ENCODE measurements around the gene THOC6.

The THOC6 gene

DNA sequence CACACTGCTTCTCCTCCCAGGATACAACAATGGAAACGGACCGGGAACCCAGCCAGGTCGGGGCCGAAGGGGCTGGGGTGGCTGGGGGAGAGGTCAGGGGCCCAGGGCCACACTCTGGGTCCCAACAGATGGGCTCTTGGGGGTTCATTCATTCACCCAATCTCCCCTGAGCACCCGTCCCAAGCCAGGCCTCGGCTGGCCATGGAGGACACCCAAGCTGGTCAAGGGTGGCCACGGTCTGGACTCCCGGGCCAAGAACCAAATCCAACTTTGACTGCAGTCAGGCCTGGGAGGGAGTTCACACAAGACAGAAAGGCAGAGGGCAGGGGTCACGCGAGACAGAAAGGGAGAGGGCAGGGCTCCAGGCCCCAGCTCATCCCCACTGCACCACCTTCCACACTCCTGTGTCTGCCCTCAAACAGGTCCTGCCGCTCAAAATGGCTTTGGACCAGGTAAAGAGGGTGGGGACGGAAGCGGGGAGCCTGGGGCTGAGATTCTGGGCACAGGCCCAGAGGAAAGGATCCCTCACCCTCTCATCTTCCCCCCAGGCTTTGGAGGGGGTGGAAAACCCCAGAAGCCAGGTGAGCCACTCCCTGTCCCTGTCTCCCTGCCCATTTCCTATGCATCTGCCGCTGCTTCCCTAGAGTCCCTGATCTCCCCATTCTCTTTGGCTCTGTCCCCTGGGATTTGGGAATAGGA, 31.3 kb upstream of the THOC6 start:
- DNase-seq, result no peak

DNA sequence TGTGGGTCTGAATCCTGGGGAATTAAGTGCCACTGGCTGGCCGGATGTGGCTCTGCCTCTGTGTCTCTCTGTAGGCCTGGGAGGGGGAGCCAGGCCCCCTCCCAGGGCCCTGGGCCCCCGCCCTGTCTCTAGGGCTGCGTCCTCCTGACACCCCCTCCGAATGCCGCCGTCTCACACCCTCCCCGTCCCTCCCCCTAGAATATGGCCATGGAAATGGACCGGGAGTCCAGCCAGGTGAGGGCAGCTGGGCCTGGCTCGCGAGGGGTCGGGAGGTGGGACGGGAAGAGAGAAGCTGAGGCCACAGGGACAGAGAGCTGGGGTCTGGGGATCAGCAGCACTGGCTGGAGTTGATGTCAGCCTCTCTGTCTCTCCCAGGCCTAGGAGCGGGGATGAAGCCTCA, 27.5 kb upstream of the THOC6 start:
- DNase-seq, result no peak

DNA sequence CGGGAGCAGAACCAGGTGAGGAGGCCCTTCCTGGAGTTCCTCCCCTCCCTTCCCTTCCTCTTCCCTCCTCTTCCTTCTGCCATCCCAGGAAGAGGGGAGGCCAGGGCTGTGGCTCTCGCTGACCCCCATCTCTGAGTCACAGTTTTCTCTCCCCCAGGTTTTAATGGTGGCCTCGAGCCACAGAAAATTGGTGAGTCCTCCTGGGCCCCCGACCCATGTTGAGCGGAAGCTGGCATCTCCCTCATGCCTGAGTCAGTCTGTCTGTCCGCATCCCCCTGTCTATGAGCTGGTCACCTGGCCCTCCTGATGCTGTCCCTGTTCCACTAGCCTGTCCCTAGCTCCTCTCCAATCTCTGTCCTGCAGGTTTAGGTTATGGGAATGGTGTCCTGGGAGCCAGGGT, 23.9 kb upstream of the THOC6 start:
- no peak for DNase-seq

DNA sequence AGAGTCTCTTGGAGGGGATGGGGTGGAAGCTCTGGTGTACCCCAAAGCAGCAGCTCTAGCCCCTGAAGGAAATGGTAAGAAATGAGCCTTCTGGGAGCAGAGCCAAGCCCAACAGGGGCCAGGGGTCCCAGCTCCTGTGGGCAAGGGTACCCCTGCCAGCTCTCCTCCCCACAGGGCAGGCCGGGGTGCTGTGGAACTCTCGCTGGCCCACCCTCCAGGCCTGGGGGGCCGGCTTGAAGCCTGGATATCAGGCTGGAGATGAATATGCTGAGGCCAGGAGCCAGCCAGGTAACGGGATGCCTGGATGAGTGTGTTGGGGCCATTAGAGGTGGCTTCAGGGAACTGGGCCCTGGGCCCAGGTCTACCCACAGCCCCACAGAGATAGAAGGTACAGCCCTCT, 23.3 kb upstream of the THOC6 start:
- DNase-seq, result no peak

DNA sequence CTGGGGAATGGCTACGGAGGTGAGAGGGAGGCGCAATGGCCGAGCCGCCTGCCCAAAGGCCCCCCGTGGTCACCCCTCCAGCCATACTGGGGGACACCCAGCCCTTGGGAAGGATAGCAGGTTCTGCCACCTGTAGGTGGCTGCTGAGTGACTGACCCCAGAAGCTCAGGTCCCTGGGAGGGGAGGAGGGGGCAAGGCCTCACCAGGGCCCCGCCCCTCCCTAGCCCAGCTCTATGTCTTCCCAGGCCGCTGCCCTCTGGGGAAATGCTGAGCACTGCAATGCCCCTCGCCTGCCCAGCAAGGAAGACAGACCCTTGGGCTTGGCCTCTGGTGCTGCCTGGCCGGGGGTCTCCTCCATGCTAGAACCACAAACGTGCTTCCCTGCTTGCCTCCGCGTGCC, 22.5 kb upstream of the THOC6 start:
- DNase-seq, result no peak

DNA sequence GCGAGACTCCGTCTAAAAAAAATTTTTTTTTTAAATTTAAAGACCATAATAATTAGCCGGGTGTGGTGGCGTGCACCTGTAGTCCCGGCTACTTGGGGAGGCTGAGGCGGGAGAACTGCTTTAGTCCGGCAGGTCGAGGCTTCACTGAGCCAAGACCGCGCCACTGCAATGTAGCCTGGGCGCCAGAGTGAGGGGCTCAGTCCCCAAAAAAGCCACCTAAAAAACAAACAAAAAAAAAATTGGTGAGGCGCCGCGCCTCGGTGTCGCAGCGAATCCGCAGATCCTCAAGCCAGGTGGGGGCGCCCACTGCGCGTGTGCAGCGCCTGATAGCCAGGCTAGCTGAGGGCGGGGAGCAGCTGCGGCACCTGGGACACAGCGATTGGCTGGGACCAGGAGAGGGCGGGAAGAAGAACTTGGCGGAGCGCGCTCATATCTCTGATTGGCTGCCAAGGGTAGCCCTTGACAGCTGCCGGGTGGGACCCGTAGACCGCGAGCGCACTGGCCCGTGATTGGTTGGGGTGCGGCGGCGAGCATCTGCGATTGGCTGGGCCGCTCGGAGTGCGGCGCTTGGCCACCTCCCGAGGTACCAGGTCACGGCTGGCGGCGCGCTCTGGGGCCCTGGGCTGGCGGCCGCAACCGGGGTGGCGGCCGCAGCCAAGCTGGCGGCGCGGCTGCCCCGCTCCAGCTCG, 20.1 kb upstream of the THOC6 start:
- peak; percentile 99 for DNase-seq

DNA sequence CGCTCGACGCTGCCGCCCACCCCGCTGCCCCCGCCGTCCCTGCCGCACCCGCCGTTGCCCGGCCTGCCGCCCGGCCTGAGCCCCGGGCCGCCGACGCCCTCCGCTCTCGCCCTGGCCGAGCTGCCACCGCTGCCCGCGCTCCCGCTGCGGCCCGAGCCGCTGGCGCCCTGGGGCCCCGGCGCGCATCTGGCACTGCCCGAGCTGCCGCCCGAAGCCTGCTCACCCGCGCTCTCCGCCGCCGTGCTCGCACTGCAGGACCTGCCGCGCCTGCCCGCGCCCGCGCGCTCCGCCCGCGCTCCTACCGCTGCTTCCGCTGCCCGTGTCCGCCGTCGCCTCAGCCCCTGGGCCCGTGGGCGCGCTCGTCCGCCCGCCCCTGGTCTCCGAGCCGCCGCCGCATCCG, 19.5 kb upstream of the THOC6 start:
- DNase-seq, result no peak

DNA sequence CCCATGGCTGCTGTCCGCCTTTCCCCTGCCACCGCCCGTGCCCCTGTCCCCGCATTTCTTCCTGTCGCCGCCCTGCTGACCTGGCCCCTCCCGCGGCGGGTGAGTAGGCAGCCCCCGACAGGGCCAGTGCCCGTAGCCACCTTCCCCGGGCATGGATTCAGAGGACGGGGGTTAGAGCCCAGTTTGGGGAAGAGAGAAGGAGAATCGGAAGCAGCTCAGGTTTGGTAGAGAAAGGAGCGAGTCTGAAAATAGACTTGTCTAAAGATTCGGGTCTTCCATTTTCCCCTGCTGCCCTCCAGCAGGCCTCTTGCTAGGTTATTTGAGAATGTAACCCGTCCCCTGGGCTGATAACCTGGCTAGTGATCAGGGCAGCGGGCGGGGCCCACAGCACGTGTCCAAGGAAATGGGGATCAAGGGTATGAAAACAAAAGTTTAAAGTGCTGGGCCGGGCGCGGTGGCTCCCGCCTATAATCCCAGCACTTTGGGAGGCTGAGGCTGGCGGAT, 19.0 kb upstream of the THOC6 start:
- DNase-seq, result no peak

DNA sequence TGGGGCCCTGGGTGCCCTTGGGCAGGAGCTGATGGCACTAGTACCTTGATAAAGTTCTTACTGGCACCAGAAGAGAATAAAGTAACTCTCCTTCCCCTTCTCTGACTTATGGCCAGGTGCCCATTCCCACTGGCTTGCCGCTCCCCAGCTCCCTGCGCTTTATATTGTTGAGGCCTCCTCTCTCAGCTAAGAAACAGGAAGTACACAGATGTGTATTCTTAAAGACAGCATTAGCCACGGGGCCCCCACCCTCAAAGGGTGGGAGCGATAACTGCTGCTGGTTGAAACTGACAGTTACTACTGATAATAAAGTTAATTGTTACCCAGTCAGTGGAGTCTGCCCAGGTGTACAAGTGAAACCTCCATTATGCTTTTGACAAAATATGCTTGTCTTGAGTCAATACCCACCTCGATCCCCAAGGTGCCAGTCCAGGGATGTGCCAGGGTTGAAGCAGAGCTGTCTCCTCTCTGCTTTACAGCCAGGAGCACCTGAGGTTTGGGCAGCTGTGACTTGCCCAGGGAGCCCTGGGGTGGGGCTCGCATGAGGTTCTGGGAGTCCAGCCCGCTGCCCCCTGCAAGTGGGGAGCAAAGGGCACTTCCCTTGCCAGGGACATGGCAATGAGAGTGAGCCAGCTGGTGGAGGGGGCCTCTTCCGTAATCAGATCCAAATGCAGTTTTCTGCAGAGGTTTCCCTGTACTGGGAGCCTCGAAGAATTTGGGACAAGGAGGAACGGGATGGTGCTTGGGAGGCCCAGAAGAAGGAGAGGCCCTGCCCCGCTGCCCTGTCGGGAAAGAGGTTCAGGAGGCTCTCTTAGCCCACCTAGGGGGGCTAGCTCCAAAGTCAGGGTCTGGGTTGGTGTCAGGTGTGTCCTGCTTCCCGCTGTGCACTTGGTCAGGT, 16.5 kb upstream of the THOC6 start:
- DNase-seq, result no peak

DNA sequence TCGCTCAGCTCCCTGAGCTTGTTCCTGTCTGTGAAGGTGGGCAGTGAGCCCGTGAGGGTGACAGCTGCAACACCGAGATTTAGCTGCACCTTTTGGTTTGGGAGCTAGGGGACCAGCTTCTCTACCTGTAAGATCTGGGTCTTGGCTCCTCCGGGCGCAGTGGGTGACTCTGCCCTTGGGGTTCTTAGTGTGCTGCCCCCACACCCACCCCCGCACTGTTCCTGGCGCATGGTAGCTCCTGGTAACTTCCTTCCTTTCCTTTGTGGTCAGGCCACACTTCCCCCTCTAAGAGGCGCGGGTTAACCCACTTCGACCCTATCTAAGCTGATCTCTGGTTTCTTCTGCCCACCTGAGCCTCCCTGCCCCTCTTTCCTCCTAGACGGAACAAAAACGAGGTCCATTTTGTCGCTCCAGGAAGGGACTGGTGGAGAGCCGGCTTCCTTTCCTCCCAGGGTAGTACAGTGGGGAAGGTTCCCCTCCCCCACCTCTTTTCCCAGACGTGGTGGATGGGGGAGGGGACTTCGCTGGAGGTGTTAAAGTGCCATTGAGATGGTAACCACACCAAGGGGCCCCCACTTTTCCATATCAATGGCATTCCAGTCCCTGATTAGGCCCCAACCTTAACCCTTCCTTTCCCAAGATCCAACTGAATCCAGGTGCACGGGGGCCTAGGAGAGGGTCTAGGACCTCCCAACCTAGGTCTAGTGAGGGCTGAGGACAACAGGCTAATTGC, 15.7 kb upstream of the THOC6 start:
- peak; percentile 31 to 35 for DNase-seq

DNA sequence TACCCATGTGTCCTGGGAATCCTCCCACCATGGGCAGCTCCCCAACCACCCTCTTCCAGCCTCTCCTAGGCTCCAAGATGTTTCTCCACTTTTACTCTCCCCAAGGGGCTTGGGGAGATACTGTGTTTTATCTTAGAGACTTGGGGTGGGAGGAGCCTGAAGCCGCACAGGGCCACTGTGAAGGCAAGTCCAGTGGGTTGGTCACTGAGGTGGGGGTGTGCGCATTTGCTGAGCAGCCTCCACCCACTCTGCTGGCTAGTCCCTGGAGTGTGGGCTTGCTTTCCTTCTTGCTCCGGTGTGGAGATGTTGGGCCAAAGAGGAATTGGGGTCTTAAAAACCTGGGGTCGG, 15.2 kb upstream of the THOC6 start:
- no peak for DNase-seq

DNA sequence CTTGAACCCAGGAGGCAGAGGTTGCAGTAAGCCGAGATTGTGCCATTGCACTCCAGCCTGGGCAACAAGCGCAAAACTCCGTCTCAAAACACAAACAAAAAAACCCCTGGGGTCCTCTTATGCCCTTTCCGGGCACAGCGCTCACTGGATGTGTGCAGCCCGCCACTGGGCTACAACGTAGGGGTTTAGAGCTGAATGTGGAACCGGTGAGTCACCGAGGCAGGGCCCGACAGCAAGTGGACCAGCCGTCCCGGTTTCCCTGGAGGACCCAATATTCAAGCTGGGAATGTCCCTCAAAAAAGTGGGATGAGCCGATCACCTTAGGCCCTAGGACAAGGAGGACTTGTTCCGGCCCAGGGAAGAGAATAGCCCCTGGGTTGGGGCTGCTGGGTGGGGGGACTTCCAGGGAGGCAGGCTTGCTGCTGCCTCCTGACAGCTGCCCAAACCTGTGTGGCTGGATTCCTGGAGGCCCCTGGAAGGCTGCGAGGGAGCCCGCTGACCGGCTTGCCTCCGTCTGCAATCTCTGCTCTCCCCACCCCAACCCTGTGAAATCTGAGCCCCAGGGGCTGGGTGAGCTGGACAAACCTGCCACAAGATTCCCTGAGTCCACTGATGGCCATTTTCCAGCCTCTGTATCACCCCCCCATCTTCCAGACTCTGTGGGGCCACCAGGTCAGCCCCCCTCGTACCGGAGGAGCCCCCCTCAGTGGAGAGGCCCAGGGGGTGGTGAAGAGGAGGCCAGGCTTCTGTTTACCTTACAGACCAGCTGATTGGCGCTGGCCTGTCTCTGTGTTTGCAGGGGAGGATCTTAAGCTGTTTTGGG, 14.1 kb upstream of the THOC6 start:
- DNase-seq, result no peak

DNA sequence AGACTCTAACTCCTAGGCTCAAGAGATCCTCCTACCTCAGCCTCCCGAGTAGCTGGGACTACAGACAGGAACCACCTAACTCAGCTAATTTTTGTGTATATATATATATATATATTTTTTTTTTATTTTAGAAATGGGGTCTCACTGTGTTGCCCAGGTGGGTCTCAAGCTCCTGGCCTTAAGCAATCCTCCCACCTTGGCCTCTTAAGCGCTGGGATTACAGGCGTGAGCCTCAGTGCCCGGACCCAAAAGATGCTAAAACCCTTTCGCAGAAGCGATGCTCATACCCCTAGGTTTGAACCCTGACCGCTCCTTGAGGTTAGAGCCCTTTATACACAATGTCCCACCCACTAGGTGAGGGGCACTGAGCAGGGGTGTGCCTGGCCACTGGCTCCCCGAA, 13.3 kb upstream of the THOC6 start:
- DNase-seq, result no peak

DNA sequence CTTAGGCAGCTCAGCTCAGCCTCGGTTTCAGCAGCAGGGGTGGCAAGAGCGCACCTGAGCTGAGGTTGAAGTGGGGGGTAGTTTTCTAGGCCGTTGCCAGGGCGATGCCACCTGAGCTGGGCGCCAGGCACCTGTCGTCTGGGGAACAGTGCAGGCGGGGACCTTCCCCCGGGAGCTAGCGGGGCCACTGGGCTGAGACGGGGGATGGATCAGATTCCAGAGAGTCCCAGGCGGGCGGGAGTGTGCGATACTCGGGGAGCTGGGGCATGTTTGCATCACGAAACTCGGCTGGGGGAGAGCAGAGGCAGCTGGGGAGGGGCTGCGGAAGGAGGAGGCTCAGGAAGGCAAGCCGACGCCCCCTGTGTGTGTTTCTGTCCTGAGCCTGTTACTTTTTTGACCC, 11.6 kb upstream of the THOC6 start:
- no peak for DNase-seq

DNA sequence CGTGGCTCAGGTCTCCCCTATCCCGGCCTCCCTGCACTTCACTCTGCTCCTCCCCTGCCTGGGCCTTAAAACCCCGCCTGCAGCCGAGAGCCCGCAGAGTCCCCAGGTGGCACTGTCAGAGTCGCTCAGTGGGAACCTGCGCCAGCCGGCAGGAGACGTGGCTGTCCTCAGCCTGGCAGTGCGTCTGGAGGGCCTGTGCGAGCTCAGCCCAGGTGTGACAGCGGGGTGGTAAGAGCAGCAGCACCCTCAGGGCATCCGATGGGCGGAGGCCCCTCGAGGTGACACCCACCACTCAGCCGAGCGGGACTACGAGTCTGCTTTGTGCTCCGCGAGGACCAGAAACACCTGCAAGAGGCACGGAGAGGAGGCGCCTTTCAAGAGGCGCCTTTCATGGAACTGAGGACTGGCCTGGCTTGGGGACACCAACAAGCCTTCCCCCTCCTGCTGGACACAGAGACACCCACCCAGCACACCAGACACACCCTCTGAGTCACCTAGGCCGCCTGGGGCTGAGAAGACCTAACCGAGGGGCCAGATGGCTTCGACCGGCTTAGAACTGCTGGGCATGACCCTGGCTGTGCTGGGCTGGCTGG, 10.9 kb upstream of the THOC6 start, which contains the start of gene CLDN9:
CLDN9 (plus strand) TSS at position 96 of the 593 bp plus-strand sequence; CDS start at position 536, 440 bp downstream.
- DNase-seq, result no peak

DNA sequence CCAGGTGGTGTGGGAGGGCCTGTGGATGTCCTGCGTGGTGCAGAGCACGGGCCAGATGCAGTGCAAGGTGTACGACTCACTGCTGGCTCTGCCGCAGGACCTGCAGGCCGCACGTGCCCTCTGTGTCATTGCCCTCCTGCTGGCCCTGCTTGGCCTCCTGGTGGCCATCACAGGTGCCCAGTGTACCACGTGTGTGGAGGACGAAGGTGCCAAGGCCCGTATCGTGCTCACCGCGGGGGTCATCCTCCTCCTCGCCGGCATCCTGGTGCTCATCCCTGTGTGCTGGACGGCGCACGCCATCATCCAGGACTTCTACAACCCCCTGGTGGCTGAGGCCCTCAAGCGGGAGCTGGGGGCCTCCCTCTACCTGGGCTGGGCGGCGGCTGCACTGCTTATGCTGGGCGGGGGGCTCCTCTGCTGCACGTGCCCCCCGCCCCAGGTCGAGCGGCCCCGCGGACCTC, 10.3 kb upstream of the THOC6 start:
- DNase-seq, result no peak

DNA sequence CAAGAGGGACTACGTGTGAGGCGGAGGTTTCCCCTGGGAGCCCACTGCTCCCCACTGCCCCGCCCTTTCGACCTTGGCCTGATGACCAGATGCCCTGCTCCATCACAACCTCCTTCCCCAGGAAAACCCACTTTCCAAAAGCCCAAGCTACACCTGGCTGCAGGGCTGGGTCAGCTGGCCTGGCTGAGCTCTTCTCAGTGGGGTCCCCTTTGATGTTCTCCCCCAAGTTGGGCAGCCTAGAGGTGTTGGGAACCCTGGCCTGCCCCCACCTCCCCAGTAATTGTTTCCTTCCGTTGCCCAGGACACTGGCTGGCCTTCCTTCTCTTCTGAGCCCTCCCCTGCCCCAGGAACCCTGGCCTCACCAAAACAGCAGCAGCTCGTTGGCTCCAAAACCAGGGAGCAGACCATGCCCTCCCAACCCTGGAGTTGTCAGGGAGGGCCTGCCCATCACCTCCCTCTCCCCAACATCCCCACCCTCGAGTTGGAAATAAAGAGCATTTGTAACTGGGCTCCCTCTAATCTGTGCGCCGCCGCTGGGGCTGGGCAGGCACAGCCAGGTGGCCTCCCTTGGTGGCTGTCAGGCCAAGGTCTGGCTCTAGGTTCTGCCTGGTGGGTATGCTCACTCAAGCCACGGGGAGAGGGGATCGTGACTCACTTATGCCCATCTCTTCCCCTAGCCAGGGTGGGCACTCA, 9.7 kb upstream of the THOC6 start:
- no peak for DNase-seq

DNA sequence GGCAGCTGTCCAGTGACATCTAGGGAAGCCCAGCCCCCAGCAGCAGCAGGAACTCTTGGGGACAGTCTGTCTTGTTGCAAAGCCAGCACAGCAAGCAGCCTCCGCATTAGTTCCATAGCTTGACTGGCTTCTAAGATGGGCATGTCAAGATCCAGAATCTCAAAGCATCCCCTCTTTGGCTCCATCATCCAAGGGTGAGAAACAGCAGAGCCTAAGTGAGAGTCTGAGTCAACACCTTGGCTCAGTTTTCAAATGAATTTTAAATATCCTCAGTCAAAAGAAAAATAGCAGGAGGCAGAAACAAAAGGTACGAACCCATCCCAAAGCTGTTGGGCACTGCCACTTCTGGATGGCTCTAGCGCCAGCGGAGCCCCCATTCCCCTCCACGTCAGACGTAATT, 8.9 kb upstream of the THOC6 start:
- DNase-seq, result no peak

DNA sequence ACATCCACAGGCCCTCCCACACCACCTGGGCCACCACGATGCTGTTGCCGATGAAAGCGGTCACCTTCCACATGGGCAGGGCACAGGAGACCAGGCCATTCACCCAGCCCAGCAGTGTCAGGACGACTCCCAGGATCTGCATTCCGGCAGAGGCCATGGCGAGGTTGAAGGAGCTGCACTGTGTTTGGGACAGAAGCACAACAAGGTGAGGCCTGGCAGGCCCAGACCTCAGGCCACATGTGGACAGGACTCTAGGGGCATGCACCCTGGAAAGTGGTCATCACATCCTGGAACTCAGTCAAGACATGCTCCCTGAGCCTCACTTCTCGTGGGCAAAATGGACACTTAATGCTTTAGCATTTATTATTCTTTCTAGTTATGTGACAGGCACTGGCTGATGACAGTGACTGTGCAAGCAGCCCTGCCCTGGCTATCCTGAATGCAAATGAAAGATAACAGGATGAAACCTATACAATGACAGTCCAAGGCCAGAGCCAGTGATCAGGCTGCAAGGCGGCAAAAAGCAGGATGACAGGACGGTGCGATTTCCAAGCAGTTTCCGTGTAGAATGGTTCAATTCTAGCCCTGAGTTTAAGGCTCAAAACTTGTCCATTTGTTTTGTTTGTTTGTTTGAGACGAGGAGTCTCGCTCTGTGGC, 7.8 kb upstream of the THOC6 start:
- no peak for DNase-seq

DNA sequence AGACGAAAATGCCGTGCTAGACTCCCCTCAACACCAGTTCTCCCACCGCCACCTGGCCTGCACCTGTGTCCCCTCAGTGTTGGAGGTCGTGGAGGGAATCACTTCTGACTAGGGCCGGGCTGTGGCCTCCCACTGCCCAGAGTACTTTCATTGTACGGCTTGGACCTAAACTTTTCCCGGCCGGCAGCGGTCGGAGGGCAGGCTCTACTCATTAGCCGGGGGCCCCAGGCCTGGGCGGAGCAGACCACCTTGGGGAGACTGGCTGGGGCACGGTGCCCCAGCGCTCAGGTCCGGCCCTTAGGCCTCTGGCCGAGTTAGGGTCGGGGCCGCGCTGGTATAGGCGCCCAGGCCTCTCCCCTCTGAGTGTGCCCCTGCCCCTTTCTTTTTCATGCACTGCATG, 6.5 kb upstream of the THOC6 start:
- no peak for DNase-seq
